H9 (cell line): ENCODE results near the gene TMEM125. TPM values are rescaled to one million over a fixed set of nuclear protein-coding genes. Genes with fewer than 3 reads are reported as not detected.

Experiments
- DNase-seq: peaks from one replicate; pipeline ENCODE4 v3.0.0-alpha.2; 2017
- H2AFZ ChIP-seq: one replicate; pipeline ENCODE4 v1.6.1; 2013; ENCODE audit warnings: mild to moderate bottlenecking, low read length, control low read depth, moderate library complexity
- H2AK5ac ChIP-seq: 2 replicates; pipeline ENCODE4 v1.6.1; 2013; ENCODE audit warnings: low read length, control low read depth, mixed read lengths; ENCODE audit not compliant: insufficient read length
- H2BK120ac ChIP-seq: one replicate; pipeline ENCODE4 v1.6.1; 2013; ENCODE audit warnings: low read depth, mild to moderate bottlenecking, low read length, control low read depth, inconsistent platforms; ENCODE audit not compliant: poor library complexity, severe bottlenecking
- H2BK12ac ChIP-seq: 2 replicates; pipeline ENCODE4 v1.6.1; 2013; ENCODE audit warnings: low read length, control low read depth, mixed read lengths, low read depth; ENCODE audit not compliant: insufficient read length
- H2BK15ac ChIP-seq: 2 replicates; pipeline ENCODE4 v1.6.1; 2013; ENCODE audit warnings: low read depth, low read length, control low read depth
- H2BK20ac ChIP-seq: one replicate; pipeline ENCODE4 v1.6.1; 2013; ENCODE audit warnings: low read depth, mild to moderate bottlenecking, low read length, control low read depth, inconsistent platforms; ENCODE audit not compliant: poor library complexity, severe bottlenecking
- H2BK5ac ChIP-seq: 2 replicates; pipeline ENCODE4 v1.6.1; 2013; ENCODE audit warnings: low read length, control low read depth, mixed read lengths; ENCODE audit not compliant: insufficient read length
- H3K14ac ChIP-seq: 2 replicates; pipeline ENCODE4 v1.6.1; 2013; ENCODE audit warnings: low read length, control low read depth; ENCODE audit not compliant: insufficient read depth
- H3K18ac ChIP-seq: 2 replicates; pipeline ENCODE4 v1.6.1; 2013; ENCODE audit warnings: low read depth, mild to moderate bottlenecking, mixed read lengths, low read length, control low read depth; ENCODE audit not compliant: insufficient read length
- H3K23ac ChIP-seq: 2 replicates; pipeline ENCODE4 v1.6.1; 2013; ENCODE audit warnings: low read length, control low read depth, mixed read lengths, low read depth; ENCODE audit not compliant: insufficient read length
- H3K23me2 ChIP-seq: 2 replicates; pipeline ENCODE4 v1.6.1; 2013; ENCODE audit warnings: low read depth, mild to moderate bottlenecking, mixed read lengths, low read length, control low read depth; ENCODE audit not compliant: insufficient read length, poor library complexity, severe bottlenecking
- H3K27ac ChIP-seq: 2 replicates; pipeline ENCODE4 v1.5.1; 2013; ENCODE audit warnings: low read length, control low read depth, mixed read lengths, low read depth; ENCODE audit not compliant: insufficient read length
- H3K27me3 ChIP-seq: 2 replicates; pipeline ENCODE4 v1.6.1; 2013; ENCODE audit warnings: low read length, control low read depth, inconsistent platforms; ENCODE audit not compliant: insufficient read depth
- H3K4ac ChIP-seq: 2 replicates; pipeline ENCODE4 v1.6.1; 2013; ENCODE audit warnings: low read depth, mild to moderate bottlenecking, control low read depth, inconsistent platforms, low read length, moderate library complexity
- H3K4me1 ChIP-seq: 2 replicates; pipeline ENCODE4 v1.6.1; 2013; ENCODE audit warnings: low read length, control low read depth, inconsistent platforms; ENCODE audit not compliant: insufficient read depth
- H3K4me2 ChIP-seq: 2 replicates; pipeline ENCODE4 v1.6.1; 2013; ENCODE audit warnings: low read length, control low read depth, mixed read lengths; ENCODE audit not compliant: insufficient read length, insufficient read depth
- H3K56ac ChIP-seq: 2 replicates; pipeline ENCODE4 v1.6.1; 2013; ENCODE audit warnings: low read depth, mild to moderate bottlenecking, mixed read lengths, low read length, control low read depth; ENCODE audit not compliant: insufficient read length
- H3K79me1 ChIP-seq: 2 replicates; pipeline ENCODE4 v1.6.1; 2013; ENCODE audit warnings: low read depth, mild to moderate bottlenecking, moderate library complexity, low read length, control low read depth, inconsistent platforms; ENCODE audit not compliant: insufficient read depth, poor library complexity, severe bottlenecking
- H3K79me2 ChIP-seq: 2 replicates; pipeline ENCODE4 v1.6.1; 2013; ENCODE audit warnings: low read length, control low read depth, inconsistent platforms; ENCODE audit not compliant: insufficient read depth
- H3K9ac ChIP-seq: 2 replicates; pipeline ENCODE4 v1.6.1; 2013; ENCODE audit warnings: low read length, control low read depth, mixed read lengths; ENCODE audit not compliant: insufficient read length; ENCODE audit errors: extremely low read depth
- H3K9me3 ChIP-seq: one replicate; pipeline ENCODE4 v1.6.1; 2013; ENCODE audit warnings: low read depth, low read length, inconsistent platforms; ENCODE audit not compliant: control insufficient read depth
- H3T11ph ChIP-seq: one replicate; pipeline ENCODE4 v1.6.1; 2013; ENCODE audit warnings: mild to moderate bottlenecking, low read length, control low read depth, inconsistent platforms
- H4K20me1 ChIP-seq: one replicate; pipeline ENCODE4 v1.6.1; 2013; ENCODE audit not compliant: control insufficient read depth, insufficient read length, insufficient read depth
- H4K5ac ChIP-seq: 2 replicates; pipeline ENCODE4 v1.6.1; 2013; ENCODE audit warnings: low read depth, mild to moderate bottlenecking, mixed read lengths, low read length, control low read depth; ENCODE audit not compliant: insufficient read length
- H4K8ac ChIP-seq: replicated peaks from 2 replicates; pipeline ENCODE4 v1.6.1; 2013; ENCODE audit warnings: low read length, control low read depth, mixed read lengths, low read depth; ENCODE audit not compliant: insufficient read length
- H4K91ac ChIP-seq: 2 replicates; pipeline ENCODE4 v1.6.1; 2013; ENCODE audit warnings: low read depth, mild to moderate bottlenecking, moderate library complexity, mixed read lengths, low read length, control low read depth; ENCODE audit not compliant: insufficient read length
- H3K27ac Mint-ChIP-seq, 3 experiments: 2 replicates in 2 of 3; 3 replicates in 1 of 3; pipeline ENCODE4 v1.8.0; 2020 to 2021; ENCODE audit warnings: mixed read lengths in 3 of 3, mild to moderate bottlenecking in 1 of 3, moderate library complexity in 1 of 3
- H3K27me3 Mint-ChIP-seq: 2 replicates; pipeline ENCODE4 v1.8.0; 2021; ENCODE audit warnings: low read depth, mild to moderate bottlenecking, moderate library complexity, mixed read lengths
- H3K36me3 Mint-ChIP-seq, 3 experiments: 2 replicates in 2 of 3; 3 replicates in 1 of 3; pipeline ENCODE4 v1.8.0; 2020 to 2021; ENCODE audit warnings: low read depth in 3 of 3, mixed read lengths in 3 of 3; ENCODE audit not compliant: insufficient read depth in 1 of 3
- H3K4me1 Mint-ChIP-seq, 2 experiments: 2 replicates each; pipeline ENCODE4 v1.8.0; 2020; ENCODE audit warnings: mixed read lengths in 2 of 2
- H3K4me3 Mint-ChIP-seq, 2 experiments: 2 replicates in 1 of 2; 3 replicates in 1 of 2; pipeline ENCODE4 v1.8.0; 2020 to 2021; ENCODE audit warnings: mild to moderate bottlenecking in 2 of 2, mixed read lengths in 2 of 2, moderate library complexity in 1 of 2
- H3K9me3 Mint-ChIP-seq, 2 experiments: 2 replicates in 1 of 2; 3 replicates in 1 of 2; pipeline ENCODE4 v1.8.0; 2020; ENCODE audit warnings: mild to moderate bottlenecking in 2 of 2, mixed read lengths in 2 of 2, moderate library complexity in 1 of 2
- CTCF ChIP-seq: fragments of 200-600 bp; sonication (generic); conservative IDR thresholded peaks from 3 replicates; pipeline ENCODE4 v1.8.0; 2021; ENCODE audit warnings: antibody characterized with exemption, mild to moderate bottlenecking
- WGBS: extraction: QIAGEN DNeasy Blood & Tissue Kit; methylation state at CpG from one replicate; pipeline ENCODE4 v1.1.7; 2013; ENCODE audit warnings: missing lambda C conversion rate, low lambda C conversion rate, mixed read lengths; ENCODE audit not compliant: insufficient read length; ENCODE audit errors: extremely low coverage; 5-methylcytosine and 5-hydroxymethylcytosine counted together
- total RNA-seq: library from RNA; stranded (reverse); gene quantifications from 2 replicates; pipeline ENCODE4 v1.2.1, GENCODE V29; 2021

TMEM125 gene
- total RNA-seq, 1 experiment from 2014 or later, result 19.6 TPM

- H3T11ph ChIP-seq, result no peak overlapping the region
- no peak overlapping the region for H2BK120ac ChIP-seq
- no peak overlapping the region for H3K23ac ChIP-seq
- H3K4me2 ChIP-seq, result no peak overlapping the region
- H4K8ac ChIP-seq, result no peak overlapping the region
- H3K18ac ChIP-seq, result no peak overlapping the region
- H3K56ac ChIP-seq, result no peak overlapping the region
- H2AK5ac ChIP-seq, result no peak overlapping the region
- H3K27me3 Mint-ChIP-seq, result peaks cover 16% of the 10 kb centered on the region
- no peak for TF ChIP-seq CTCF
- H2BK20ac ChIP-seq, result no peak overlapping the region
- H3K4ac ChIP-seq, result no peak overlapping the region
- H3K9me3 ChIP-seq, result no peaks in the 10 kb centered on the region
- H3K27me3 ChIP-seq, result no peaks in the 10 kb centered on the region
- no peak overlapping the region; the same call in 1 of the 2 replicates for H3K14ac ChIP-seq
- no peak overlapping the region for H2AFZ ChIP-seq
- H4K91ac ChIP-seq, result no peak overlapping the region
- H3K36me3 Mint-ChIP-seq, result no peaks in the 10 kb centered on the region; a peak in 1 of 7 replicates
- no CpG with 5 or more reads among the region's 13 CpGs for WGBS
- no peak overlapping the region for H4K5ac ChIP-seq
- no peak for DNase-seq
- H3K27ac Mint-ChIP-seq, result no peak overlapping the region
- no peaks in the 10 kb centered on the region for H3K79me2 ChIP-seq
- H3K4me1 Mint-ChIP-seq, result peaks cover under 1 to 4% of the 10 kb centered on the region in 2 experiments; a peak in 3 of 4 replicates
- H3K27ac ChIP-seq, result no peak overlapping the region
- no peaks in the 10 kb centered on the region for H3K23me2 ChIP-seq
- H2BK12ac ChIP-seq, result no peak overlapping the region
- H3K4me1 ChIP-seq, result no peaks in the 10 kb centered on the region
- H3K79me1 ChIP-seq, result no peaks in the 10 kb centered on the region
- no peak overlapping the region for H2BK5ac ChIP-seq
- H4K20me1 ChIP-seq, result no peaks in the 10 kb centered on the region
- H3K9me3 Mint-ChIP-seq, result no peaks in the 10 kb centered on the region
- H3K4me3 Mint-ChIP-seq, result no peak overlapping the region
- no peak overlapping the region for H3K9ac ChIP-seq
- H2BK15ac ChIP-seq, result no peak overlapping the region
These were observed 39.7 kb downstream of the TMEM125 start for GRCh38 chr1:43309405-43310025.
